NCI-H1694 treated with DMSO at 0.1 percent for 48 hours (cell line): ENCODE results near the gene SLC7A10.

Experiments used
- DNase-seq: peaks from one replicate; lab custom pipeline; 2025; lab: John Stamatoyannopoulos, UW

SLC7A10 gene

GRCh38 chr19:33225458-33225926 lies at the start of gene SLC7A10:
TSS of gene SLC7A10 (minus strand) at chr19:33225850. CDS start at chr19:33225703, 147 bp downstream.
- no peak for DNase-seq

GRCh38 chr19:33274663-33275558 lies 49.3 kb upstream of the SLC7A10 start:
- DNase-seq = no peak

- no peak for DNase-seq
Measured at GRCh38 chr19:33273881-33274662, 48.4 kb upstream of the SLC7A10 start.

- no peak for DNase-seq
Measured at GRCh38 chr19:33273065-33273736, 47.6 kb upstream of the SLC7A10 start.

GRCh38 chr19:33271246-33272021 lies 45.8 kb upstream of the SLC7A10 start:
- DNase-seq = no peak

GRCh38 chr19:33270769-33271168 lies 45.1 kb upstream of the SLC7A10 start:
- no peak for DNase-seq

GRCh38 chr19:33269016-33269415 lies 43.4 kb upstream of the SLC7A10 start:
- DNase-seq = no peak

GRCh38 chr19:33268162-33268991 lies 42.7 kb upstream of the SLC7A10 start:
- DNase-seq = no peak

GRCh38 chr19:33267706-33268105 lies 42.1 kb upstream of the SLC7A10 start:
- no peak for DNase-seq

GRCh38 chr19:33266974-33267484 lies 41.4 kb upstream of the SLC7A10 start:
- no peak for DNase-seq

GRCh38 chr19:33264881-33265445 lies 39.3 kb upstream of the SLC7A10 start:
- DNase-seq = no peak

- DNase-seq = no peak
Measured at GRCh38 chr19:33263325-33264023, 37.8 kb upstream of the SLC7A10 start.

- no peak for DNase-seq
Measured at GRCh38 chr19:33261511-33262189, 36.0 kb upstream of the SLC7A10 start.

- DNase-seq = no peak
Measured at GRCh38 chr19:33260628-33261418, 35.2 kb upstream of the SLC7A10 start.

GRCh38 chr19:33259539-33259938 lies 33.9 kb upstream of the SLC7A10 start:
- DNase-seq = no peak

GRCh38 chr19:33257828-33258227 lies 32.2 kb upstream of the SLC7A10 start:
- no peak for DNase-seq

GRCh38 chr19:33256261-33256660 lies 30.6 kb upstream of the SLC7A10 start:
- no peak for DNase-seq

- DNase-seq = no peak
Measured at GRCh38 chr19:33255781-33256180, 30.1 kb upstream of the SLC7A10 start.
